NCI-H1105 treated with DMSO at 0.1 percent for 48 hours (cell line): ENCODE measurements around the gene DAGLA.

Experiments
- DNase-seq: peaks from one replicate; lab custom pipeline; 2025; lab: John Stamatoyannopoulos, UW

DAGLA gene

DNA sequence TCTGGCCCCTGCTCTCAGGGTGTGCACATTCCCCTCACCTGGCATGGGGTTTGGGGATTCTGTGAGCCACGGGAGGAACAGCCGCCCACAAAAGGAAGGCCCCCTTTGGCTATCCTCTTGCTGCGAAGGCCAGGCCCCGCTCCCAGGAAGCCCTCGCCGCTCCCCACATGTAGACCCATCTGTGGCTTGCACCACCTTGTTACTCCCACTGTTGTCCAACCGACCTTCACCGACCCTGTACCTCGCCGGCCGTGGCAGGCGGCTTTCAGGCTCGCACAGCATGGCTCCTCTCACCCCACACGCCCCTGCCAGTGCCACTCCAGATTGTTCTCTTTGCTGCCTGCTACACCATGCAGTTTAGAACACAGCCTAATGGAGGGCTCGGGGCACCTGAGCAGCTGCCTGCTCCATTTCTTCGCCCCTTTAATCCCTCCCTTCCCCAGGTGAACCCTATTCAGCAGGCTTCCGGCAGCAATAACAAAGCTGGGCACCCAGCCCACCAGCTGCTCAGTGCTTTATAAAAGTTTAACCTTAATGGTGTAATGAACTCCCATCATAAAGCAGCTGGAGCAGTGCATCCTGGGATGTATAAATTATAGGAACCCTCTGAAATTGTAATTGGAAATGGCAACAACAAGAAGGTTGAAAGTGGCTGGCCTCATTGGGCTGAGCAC lies 10.7 kb downstream of the DAGLA start:
- peak; percentile 91 for DNase-seq

DNA sequence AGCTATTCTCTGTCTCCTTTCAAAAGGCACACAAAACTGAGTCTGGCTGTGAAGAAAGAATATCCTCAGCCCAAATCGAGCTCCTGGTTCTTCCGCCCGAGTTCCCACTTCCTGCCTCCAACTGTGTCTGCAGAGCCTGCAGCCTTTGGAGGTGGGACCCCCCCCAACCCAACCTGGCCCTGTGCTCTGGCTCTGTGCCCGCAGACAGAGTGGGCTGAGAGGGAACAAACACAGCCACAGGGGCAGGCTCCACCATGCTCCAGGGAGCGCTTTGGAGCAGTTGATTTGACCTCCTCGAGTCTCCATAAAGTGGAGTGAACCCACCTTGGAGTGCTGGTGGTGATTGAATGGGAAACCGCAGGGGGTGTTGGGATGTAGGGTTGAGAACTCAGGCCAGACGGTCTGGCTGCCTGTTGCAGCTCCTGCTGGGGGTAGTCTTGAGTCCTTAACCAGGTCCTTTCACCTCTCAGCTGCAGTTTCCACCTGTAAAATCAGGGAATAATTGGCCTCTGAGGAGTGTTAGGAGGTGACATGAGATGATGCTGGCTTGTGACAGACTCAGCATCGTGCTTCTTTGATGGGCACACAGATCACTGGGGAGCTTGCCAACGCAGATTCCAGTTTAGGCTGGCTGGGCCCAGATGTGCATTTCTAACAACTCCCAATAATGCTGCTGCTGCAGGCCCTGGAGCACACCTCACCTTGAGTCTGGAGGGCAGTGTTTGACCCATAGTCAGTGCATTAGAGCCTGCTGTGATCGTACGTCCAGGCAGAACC lies 11.4 kb downstream of the DAGLA start:
- DNase-seq: peak; percentile 91

DNA sequence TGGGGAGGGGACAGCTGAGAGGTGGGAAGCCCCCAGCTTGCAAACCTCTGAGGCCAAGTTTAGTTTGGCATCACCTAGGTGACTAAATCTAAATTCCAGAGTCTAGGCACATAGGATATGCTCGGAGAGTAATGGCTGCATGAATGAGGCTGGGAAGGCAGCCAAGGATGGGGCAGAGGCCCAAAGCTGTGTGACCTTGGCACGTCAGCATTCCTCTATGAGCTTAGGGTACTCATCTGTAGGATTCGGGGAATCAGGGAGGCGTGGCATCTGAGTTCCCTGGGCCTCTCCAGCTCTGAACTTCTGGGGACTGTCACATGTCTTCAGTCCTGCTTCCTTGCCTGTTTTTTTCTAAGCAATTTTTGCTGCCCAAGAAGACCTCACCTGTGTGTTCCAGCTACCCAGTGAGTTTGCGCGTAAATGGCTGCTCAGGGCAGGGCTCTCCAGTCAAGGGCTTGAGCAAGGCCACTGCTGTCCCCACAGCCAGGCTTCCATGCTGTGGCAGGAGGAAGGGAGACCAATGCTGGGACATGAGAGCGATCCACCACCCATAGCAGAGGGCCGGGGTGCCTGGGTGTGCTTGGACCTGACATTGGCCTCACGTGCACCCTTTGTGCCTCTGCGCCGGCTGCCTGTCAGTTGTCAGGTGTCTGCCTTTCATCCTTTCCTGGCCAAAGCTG lies 13.9 kb downstream of the DAGLA start:
- DNase-seq: no peak

DNA sequence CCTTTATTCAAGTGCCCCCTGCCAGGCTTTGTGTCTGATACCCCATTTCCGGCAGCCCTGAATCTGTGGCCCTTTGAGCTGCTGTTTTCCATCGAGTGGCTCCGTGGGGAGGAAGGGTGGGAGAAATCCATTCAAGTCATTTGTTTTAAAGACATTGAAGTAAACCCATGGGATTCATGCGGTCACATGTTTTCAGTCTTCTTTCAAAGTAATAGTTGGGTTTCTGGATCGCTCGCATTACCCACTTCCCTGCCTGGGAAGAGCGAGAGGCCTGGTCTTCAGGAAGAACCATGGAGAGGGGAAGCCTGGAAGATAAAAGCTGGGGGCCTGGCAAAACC lies 14.4 kb downstream of the DAGLA start:
- no peak for DNase-seq

DNA sequence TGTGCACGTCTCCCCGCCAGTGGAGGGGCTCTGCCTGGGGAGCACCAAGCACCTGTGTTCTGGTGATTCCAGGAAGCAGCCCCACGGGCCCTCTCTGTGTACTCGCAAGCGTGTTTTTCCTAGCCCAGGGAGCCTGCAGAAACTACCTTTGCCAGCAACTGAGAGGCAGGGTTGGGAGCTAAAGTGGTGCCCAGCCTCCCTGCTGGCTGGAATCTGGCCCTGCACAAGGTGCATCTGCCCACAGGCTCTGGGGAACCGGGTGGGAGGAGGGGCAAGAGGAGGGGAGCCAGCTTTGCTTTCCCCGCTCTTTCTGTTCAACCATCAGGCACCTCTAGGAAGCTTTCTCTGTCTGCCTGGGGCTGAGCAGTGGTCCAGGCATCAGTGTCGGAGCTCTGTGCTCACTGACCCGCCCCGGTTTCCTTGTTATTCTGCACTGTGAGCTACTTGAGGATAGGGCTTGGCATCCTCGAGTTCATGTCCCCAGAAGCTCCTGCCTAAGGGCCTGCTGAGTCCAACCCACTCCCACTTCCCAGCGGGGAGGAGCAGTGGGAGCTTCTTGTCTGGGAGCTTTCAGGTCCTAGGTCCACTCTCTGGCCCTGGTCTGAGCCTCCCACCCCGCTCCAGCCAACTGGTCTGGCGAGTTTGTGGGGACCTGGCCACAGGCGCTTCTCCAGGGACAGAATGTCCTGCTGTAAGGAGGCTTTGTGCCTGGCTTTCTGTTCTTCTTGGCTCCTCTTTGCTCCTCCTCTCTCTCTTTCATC lies 14.9 kb downstream of the DAGLA start:
- no peak for DNase-seq

DNA sequence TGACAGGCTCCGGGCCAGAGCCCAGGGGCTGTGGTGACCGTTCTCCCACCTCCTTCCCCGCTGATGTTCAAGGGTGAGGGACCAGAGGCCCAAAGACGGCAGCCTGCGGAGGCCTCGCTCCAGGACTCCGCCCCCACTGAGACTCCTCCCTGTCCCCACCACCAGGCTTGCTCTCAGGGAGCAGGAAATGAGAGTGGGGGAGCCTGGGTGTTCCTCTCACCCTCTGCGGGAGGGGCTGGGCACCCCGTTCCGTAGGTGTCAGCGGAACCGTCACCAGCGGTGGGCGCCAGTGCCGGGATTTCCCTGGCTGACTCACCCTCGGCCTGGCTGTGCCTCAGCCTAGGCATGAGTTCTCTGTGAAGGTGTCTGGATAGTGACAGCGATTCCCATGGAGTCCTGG lies 15.7 kb downstream of the DAGLA start:
- DNase-seq: no peak

DNA sequence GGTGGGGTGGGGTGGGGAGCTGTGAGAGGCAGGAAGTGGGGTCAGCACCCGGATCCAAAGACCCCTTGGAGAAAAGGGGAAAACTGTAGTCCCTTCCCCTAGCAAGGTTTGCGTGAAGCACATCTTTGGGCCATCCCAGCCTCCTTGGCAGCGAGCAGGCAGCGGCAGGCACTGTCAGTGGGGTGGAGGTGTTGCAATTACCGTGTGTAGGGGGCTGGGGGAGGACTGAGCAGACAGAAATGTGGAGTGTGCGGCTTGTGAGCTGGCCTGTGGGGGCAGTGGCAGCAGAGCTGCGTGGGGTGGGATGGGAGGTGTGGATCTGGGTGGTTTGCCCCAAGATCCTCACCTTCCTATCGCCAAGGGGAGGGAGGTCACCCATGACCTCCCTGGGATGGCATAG lies 16.4 kb downstream of the DAGLA start:
- DNase-seq: no peak

DNA sequence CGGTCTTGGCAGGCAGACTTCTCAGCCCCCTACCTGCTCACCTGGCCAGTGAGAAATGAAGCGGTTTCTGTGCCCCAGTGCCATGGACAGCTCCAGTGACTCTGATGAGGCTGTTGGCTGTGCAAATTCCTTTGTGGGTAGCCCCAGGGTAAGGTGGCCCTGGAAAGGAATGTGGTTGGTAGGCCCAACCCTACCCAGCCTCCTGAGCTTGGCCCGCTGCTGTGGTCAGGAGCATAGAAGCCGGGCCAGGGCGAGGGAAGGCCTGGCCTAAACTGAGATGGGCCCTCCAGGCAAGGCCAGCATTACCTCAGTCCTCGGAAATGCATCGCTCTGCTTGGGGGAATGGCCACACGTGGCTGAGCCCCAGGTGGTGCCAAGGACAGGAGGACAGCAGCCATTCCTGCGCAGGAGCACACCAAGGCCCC lies 16.9 kb downstream of the DAGLA start:
- no peak for DNase-seq

DNA sequence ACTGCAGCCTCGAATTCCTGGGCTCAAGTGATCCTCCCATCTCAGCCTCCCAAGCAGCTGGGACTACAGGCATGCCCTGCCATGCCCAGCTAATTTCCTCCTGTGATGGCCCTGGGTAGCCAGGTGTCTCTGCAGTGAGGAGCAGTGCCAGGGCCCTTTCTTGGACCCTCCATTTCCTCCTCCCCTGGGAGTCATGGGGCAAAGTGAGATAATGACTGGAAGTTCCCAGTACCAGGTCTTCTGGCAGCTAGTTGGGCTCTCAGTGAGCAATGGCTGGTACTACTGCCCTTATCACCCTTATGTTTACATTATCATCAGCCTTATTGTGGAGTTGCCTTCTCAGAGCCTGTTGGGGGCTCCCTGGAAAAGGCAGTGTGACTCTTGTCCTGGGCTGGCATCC lies 17.6 kb downstream of the DAGLA start:
- no peak for DNase-seq

DNA sequence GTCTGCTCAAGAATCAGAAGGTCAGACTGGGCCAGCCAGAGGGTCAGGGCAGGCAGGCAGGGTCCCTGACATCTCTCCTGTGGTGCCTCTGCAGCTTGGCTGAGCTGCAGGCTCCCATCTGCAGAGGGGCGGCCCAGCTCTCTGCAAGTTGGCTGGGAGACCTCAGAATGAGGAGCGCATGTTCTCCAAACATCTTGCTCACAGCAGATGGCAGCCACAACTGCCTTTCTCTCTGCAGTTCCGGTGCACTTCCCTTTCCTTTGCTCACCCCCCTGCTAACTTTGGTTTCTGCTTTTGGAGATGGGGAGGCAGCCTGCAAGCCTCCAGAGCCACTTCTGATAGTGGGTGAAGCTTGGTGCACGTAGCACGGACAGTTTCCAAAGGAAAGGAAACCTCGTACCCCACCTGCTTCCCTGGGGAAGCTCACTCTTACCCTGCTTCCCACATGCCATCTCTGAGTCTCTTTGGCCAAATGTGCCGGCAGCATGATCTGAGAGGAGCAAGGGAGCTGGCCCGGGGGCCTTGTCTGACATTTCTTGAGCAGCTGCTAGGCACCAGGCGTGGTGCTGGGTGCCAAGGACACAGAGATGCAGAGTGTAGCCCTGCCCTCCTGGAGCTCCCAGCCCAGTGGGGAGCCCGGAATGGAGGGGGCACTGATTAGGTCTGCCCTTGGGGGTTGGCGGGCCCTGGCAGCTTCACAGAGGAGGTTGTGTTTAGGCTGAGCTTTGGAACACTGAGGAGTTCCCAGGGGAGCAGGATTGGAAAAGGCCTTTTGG lies 18.2 kb downstream of the DAGLA start:
- DNase-seq: no peak

DNA sequence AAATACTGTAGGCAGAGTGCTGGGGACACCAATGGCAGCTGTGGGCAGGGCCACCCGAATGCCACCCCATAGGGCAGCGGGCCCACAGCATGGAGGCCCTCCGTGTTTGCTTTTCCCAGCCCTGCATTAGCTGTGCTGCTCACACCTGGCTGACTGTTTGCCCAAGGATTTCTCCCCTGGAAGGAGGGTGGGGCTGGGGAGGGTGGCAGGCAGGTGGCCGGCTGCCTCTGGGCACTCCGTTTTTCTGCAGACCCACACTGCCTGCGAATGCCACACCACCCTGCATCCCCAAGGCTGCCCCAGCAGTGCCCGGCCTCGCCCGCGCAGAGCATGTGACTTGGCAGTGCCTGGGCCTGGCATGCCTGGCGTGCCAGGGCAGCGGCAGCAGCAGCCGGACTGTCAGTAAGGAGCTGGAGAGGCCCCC lies 19.6 kb downstream of the DAGLA start:
- DNase-seq: peak; percentile 74

DNA sequence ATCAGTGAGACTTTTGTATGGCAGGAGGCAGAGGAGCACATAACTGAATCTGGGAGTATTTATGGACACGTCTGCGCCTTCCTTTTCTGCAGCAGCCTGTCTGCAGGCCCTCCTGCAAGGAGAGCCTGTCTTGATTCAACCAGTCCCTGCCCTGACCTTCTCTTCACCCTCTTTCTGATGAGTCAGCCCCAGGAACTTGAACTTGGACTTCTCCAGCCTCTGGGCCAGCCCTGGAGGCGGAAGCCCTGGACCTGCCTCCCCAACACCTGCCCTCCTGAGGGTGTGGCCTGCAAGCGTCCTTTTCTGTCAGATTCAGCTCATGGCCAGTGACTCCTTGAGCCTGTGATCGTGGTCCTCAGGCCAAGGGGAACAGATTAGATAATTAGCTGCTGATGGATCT lies 20.0 kb downstream of the DAGLA start:
- DNase-seq: no peak

DNA sequence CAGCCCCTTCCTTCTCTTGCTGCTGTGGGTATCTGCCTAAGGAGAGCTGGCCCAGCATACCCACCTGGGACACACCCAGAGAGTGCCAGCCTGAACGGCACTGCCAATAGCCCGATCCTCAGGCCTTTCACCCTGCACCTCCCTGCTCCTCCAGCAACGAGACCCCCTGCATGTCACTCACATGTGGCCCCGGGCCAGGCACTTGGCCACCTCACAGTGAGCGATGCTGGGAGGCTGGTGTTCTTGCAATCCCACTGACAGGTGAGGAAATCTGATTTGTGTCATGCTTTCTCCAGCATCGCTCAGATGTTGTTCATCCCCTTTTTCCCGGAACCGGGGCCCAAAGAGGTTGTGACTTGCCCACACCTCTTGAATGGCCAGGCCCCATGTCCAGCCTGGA lies 20.5 kb downstream of the DAGLA start:
- DNase-seq: no peak

DNA sequence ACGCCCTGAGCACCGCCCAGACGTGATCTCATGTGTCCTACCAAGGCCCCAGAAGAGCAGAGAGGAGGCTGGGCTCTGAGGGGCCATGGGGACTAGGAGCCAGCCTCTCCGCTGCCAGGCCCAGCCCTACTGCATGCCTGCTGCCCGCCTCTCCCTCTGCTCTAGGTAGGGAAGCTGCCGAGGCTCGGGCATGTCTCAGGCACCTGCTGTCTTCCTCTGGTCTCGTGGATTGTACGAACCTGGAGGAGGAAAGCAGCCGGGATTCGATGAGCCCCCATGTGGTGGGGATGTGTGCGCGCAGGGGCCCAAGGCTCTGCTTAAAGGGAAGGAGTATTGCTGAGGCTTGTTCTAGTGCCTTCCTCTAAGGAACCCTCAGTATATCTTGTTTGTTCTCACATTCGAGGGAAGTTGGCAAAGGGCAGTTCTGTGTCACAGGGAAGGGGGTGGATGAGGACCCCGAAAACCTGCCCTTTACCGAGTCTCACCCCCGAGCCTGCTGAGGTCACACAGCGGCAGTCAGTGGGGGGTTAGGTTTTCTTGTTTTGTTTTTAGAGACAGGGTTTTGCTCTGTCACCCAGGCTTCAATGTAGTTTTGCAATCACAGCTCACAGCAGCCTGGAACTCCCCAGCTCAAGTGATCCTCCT lies 21.2 kb downstream of the DAGLA start:
- no peak for DNase-seq

DNA sequence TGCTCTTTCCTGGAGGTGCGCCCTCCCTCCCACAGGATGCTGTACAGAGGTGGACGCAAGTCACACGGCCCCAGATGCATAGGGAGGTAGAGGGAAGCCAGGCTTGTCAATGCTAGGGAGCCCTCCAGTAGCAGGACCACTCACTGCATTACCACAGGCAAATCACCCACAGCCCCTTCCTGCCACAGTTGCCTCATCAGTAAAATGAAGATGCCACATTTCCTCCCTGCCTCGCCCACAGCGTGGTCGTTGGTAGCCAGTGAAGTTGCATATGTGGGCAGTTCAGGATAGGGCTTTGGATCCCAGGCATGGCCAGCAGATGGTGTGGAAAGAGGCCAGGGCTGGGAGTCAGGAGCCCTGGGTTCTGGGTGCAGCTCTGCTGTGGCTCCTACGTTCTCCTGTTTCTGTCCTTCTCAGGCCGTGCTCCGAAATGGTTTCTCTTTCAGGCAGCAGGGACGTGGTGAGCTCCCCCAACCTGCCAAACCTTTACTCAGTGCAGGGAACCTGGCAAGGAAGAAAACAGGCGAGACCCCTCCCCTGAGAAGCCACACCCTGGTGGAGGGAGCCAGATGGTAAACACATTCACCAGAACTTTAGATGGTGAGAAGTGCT lies 22.6 kb downstream of the DAGLA start:
- no peak for DNase-seq

DNA sequence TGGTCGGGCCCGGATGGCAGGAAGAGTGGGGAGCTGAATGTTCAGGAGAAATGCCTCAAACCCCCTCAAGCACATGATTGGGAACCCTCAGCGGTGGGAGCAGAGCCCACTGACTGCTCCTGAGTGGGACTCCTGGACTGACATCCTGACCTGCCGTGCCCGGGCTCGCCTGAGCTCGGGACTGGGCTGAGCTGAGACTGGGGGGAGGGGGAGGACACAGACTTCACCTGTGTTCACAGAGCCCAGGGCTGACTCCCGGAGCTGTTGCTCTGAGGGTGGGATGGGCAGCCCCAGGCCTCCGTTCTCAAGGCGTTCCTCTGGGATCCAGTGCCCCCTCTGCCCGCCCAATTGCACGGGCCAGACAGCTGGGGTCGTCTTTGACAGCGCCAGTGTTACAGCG lies 24.6 kb downstream of the DAGLA start:
- no peak for DNase-seq

DNA sequence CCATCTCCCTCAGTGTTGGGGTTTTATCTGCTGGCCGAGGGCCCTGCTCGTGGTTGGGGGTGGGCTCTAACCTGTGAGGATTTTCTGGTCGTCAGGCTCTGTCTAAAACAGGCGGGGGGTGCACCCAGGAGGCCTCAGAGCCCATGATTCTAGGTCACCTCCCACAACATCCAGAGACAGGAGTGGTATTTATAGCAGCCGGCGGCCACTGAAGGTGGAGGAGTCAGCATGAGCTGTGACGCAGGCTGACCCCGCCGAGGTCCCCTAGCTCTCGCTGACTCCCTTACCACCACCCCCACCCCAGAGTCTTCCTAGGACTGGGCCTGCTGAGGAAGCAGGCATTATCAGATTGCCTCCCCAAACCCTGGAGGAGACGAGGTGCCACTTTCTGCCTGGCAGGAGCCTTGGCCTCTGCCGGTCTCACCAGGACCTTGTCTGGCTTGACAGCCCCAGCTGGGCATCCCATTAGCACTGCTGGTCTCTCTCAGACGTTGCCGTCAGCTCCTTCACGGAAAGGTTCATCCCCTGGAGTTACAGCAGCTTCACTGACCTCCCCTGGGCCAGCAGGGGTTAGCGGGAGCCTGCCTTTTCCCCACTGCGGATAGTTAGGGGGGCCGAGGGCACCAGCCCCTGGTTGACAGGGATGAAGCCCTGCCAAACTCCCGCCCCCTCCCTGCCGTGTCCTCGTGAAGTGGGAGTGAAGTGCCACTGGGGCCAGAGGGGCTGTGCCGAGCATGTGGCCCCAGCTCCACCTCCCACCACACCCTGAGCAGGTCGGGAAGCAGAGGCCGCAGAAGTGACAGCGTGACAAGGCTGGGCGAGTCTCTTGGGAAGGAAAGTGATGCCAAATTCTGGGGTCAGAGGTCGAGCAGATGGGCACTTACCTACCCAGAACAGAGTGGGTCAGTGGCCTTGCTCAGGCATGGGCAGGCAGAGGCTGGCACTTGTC lies 26.5 kb downstream of the DAGLA start:
- no peak for DNase-seq

DNA sequence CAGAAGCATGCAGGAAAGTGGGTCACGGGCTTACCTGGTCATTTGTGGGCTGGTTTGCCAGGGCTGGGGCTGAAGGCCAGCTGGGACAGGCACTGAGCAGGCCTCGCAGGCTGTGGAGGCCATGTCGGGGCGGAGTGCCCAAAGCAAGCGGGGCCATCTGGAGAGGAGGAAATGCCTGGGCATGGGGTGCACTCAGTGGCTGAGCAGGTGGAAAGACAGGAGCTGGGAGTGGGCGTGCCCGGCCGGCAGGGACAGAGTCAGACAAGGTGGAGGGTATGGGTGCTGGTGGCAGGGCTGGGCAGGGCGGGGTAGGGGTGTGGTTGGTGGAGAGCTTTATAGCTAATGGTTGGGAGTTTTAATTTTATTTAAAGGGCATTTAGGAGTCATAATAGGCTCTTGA lies 27.4 kb downstream of the DAGLA start:
- no peak for DNase-seq

DNA sequence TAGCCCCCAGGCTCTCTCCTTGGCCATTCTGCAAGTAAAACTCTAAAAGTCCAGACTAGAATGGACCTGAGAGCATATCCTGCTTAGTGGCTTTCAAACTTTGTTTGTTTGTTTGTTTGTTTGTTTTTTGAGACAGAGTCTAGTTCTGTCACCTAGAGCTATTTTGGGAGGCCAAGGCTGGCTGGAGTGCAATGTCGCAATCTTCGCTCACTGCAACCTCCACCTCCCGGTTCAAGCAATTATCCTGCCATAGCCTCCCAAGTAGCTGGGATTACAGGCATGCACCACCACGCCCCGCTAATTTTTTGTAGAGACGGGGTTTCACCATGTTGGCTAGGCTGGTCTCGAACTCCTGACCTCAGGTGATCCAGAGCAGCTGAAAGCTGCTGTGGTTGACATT lies 28.9 kb downstream of the DAGLA start:
- DNase-seq: no peak

DNA sequence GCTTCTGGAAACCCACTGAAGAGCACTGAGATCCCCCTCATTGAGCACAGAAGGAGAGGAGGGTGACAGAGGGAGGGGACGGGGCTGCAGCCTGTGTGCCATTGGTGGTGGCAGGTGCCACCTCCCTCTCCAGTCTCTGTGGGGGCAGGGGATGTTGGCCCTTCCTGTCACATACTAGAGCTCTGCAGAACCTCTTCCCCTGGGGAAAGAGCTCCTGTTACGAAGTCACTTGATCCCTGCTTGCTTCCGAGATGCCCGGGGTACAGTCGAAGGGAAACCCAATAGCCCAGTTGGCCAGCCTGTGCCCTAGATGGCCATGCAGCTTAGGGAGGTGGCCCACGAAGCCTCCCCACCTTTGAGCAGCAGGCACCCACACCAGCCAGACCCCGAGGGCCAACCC lies 29.4 kb downstream of the DAGLA start:
- DNase-seq: no peak
